ENCODE results near the gene METTL6.
"Not testable (repeated sequence)": the region's sequence is repeated elsewhere in the genome, so short reads cannot be mapped to it uniquely, and the experiment has no call there.

METTL6 gene

GRCh38 chr3:15388335-15388734 lies 39.0 kb downstream of the METTL6 start:
- not testable (repeated sequence) for H3K36me3 ChIP-seq (ENCODE audit: control insufficient read depth in 1 of 2, insufficient read depth in 2 of 2, low read length in 2 of 2); H3K9ac ChIP-seq (ENCODE audit: low read depth in 1 of 2, low read length in 2 of 2); H3K9me3 ChIP-seq (ENCODE audit: control insufficient read depth in 1 of 2, low read length in 2 of 2); H3K4me1 ChIP-seq (ENCODE audit: control insufficient read depth in 1 of 2, insufficient read depth in 2 of 2, low read length in 2 of 2); H3K27ac ChIP-seq (ENCODE audit: low read depth, low read length); H3K4me3 ChIP-seq (ENCODE audit: low read depth in 1 of 2, low read length in 2 of 2); H3K27me3 ChIP-seq (ENCODE audit: control insufficient read depth in 1 of 2, insufficient read depth in 2 of 2, low read length in 2 of 2)

GRCh38 chr3:15387735-15388134 lies 39.6 kb downstream of the METTL6 start:
- no peak overlapping the region for H3K27ac ChIP-seq (ENCODE audit: low read depth, low read length)
- H3K4me3 ChIP-seq (ENCODE audit: low read depth in 1 of 2, low read length in 2 of 2), result no peak overlapping the region
- H3K4me1 ChIP-seq (ENCODE audit: control insufficient read depth in 1 of 2, insufficient read depth in 2 of 2, low read length in 2 of 2), result peaks cover 4 to 8% of the 10 kb centered on the region in 2 donors
- H3K9me3 ChIP-seq (ENCODE audit: control insufficient read depth in 1 of 2, low read length in 2 of 2), result peaks cover 5 to 6% of the 10 kb centered on the region in 2 donors
- no peaks in the 10 kb centered on the region for H3K36me3 ChIP-seq (ENCODE audit: control insufficient read depth in 1 of 2, insufficient read depth in 2 of 2, low read length in 2 of 2)
- H3K27me3 ChIP-seq (ENCODE audit: control insufficient read depth in 1 of 2, insufficient read depth in 2 of 2, low read length in 2 of 2), result no peaks in the 10 kb centered on the region
- H3K9ac ChIP-seq (ENCODE audit: low read depth in 1 of 2, low read length in 2 of 2), result no peak overlapping the region

GRCh38 chr3:15387171-15387581 lies 40.2 kb downstream of the METTL6 start:
- H3K36me3 ChIP-seq (ENCODE audit: control insufficient read depth in 1 of 2, insufficient read depth in 2 of 2, low read length in 2 of 2), result no peaks in the 10 kb centered on the region
- H3K27ac ChIP-seq (ENCODE audit: low read depth, low read length), result no peak overlapping the region
- H3K9me3 ChIP-seq (ENCODE audit: control insufficient read depth in 1 of 2, low read length in 2 of 2), result peaks cover 5 to 6% of the 10 kb centered on the region in 2 donors
- H3K27me3 ChIP-seq (ENCODE audit: control insufficient read depth in 1 of 2, insufficient read depth in 2 of 2, low read length in 2 of 2), result no peaks in the 10 kb centered on the region
- H3K9ac ChIP-seq (ENCODE audit: low read depth in 1 of 2, low read length in 2 of 2), result no peak overlapping the region
- H3K4me1 ChIP-seq (ENCODE audit: control insufficient read depth in 1 of 2, insufficient read depth in 2 of 2, low read length in 2 of 2), result peaks cover 4 to 8% of the 10 kb centered on the region in 2 donors
- H3K4me3 ChIP-seq (ENCODE audit: low read depth in 1 of 2, low read length in 2 of 2), result no peak overlapping the region

- not testable (repeated sequence) for H3K36me3 ChIP-seq (ENCODE audit: control insufficient read depth in 1 of 2, insufficient read depth in 2 of 2, low read length in 2 of 2); H3K27me3 ChIP-seq (ENCODE audit: control insufficient read depth in 1 of 2, insufficient read depth in 2 of 2, low read length in 2 of 2); H3K27ac ChIP-seq (ENCODE audit: low read depth, low read length); H3K4me3 ChIP-seq (ENCODE audit: low read depth in 1 of 2, low read length in 2 of 2); H3K4me1 ChIP-seq (ENCODE audit: control insufficient read depth in 1 of 2, insufficient read depth in 2 of 2, low read length in 2 of 2); H3K9me3 ChIP-seq (ENCODE audit: control insufficient read depth in 1 of 2, low read length in 2 of 2); H3K9ac ChIP-seq (ENCODE audit: low read depth in 1 of 2, low read length in 2 of 2)
These were observed 40.7 kb downstream of the METTL6 start for GRCh38 chr3:15386654-15386955.

- Histone ChIP-seq H3K36me3 (ENCODE audit: control insufficient read depth in 1 of 2, insufficient read depth in 2 of 2, low read length in 2 of 2) (no peaks in the 10 kb centered on the region), H3K27ac (ENCODE audit: low read depth, low read length) (no peak overlapping the region), H3K9ac (ENCODE audit: low read depth in 1 of 2, low read length in 2 of 2) (no peak overlapping the region), H3K27me3 (ENCODE audit: control insufficient read depth in 1 of 2, insufficient read depth in 2 of 2, low read length in 2 of 2) (no peaks in the 10 kb centered on the region), H3K9me3 (ENCODE audit: control insufficient read depth in 1 of 2, low read length in 2 of 2) (peaks cover 5 to 6% of the 10 kb centered on the region in 2 donors), H3K4me1 (ENCODE audit: control insufficient read depth in 1 of 2, insufficient read depth in 2 of 2, low read length in 2 of 2) (peaks cover 7 to 8% of the 10 kb centered on the region in 2 donors), H3K4me3 (ENCODE audit: low read depth in 1 of 2, low read length in 2 of 2) (no peak overlapping the region)
These were observed 41.3 kb downstream of the METTL6 start for GRCh38 chr3:15385901-15386653.

GRCh38 chr3:15385238-15385695 lies 42.1 kb downstream of the METTL6 start:
- not testable (repeated sequence) for H3K27ac ChIP-seq (ENCODE audit: low read depth, low read length)

GRCh38 chr3:15384510-15385237 lies 42.7 kb downstream of the METTL6 start:
- Histone ChIP-seq H3K27ac (ENCODE audit: low read depth, low read length) (no peak overlapping the region), H3K27me3 (ENCODE audit: control insufficient read depth in 1 of 2, insufficient read depth in 2 of 2, low read length in 2 of 2) (no peaks in the 10 kb centered on the region), H3K4me3 (ENCODE audit: low read depth in 1 of 2, low read length in 2 of 2) (no peak overlapping the region), H3K9me3 (ENCODE audit: control insufficient read depth in 1 of 2, low read length in 2 of 2) (peaks cover 5 to 6% of the 10 kb centered on the region in 2 donors), H3K9ac (ENCODE audit: low read depth in 1 of 2, low read length in 2 of 2) (no peak overlapping the region), H3K4me1 (ENCODE audit: control insufficient read depth in 1 of 2, insufficient read depth in 2 of 2, low read length in 2 of 2) (peaks cover 8 to 9% of the 10 kb centered on the region in 2 donors), H3K36me3 (ENCODE audit: control insufficient read depth in 1 of 2, insufficient read depth in 2 of 2, low read length in 2 of 2) (no peaks in the 10 kb centered on the region)

More at GRCh38 chr3:15385238-15385695, 42.1 kb downstream of the METTL6 start:
- H3K27me3 ChIP-seq (ENCODE audit: control insufficient read depth in 1 of 2, insufficient read depth in 2 of 2, low read length in 2 of 2); H3K36me3 ChIP-seq (ENCODE audit: control insufficient read depth in 1 of 2, insufficient read depth in 2 of 2, low read length in 2 of 2); H3K4me3 ChIP-seq (ENCODE audit: low read depth in 1 of 2, low read length in 2 of 2); H3K4me1 ChIP-seq (ENCODE audit: control insufficient read depth in 1 of 2, insufficient read depth in 2 of 2, low read length in 2 of 2); H3K9ac ChIP-seq (ENCODE audit: low read depth in 1 of 2, low read length in 2 of 2); H3K9me3 ChIP-seq (ENCODE audit: control insufficient read depth in 1 of 2, low read length in 2 of 2): not testable (repeated sequence)

GRCh38 chr3:15382405-15382923 lies 44.9 kb downstream of the METTL6 start:
- Histone ChIP-seq H3K27ac (ENCODE audit: low read depth, low read length) (no peak overlapping the region), H3K4me3 (ENCODE audit: low read depth in 1 of 2, low read length in 2 of 2) (no peak overlapping the region), H3K27me3 (ENCODE audit: control insufficient read depth in 1 of 2, insufficient read depth in 2 of 2, low read length in 2 of 2) (no peaks in the 10 kb centered on the region), H3K9me3 (ENCODE audit: control insufficient read depth in 1 of 2, low read length in 2 of 2) (peaks cover 5 to 6% of the 10 kb centered on the region in 2 donors), H3K9ac (ENCODE audit: low read depth in 1 of 2, low read length in 2 of 2) (no peak overlapping the region), H3K36me3 (ENCODE audit: control insufficient read depth in 1 of 2, insufficient read depth in 2 of 2, low read length in 2 of 2) (no peaks in the 10 kb centered on the region), H3K4me1 (ENCODE audit: control insufficient read depth in 1 of 2, insufficient read depth in 2 of 2, low read length in 2 of 2) (peaks cover 8 to 13% of the 10 kb centered on the region in 2 donors)

GRCh38 chr3:15380980-15381890 lies 46.1 kb downstream of the METTL6 start:
- peaks cover under 1 to 4% of the 10 kb centered on the region in 2 donors for H3K9me3 ChIP-seq (ENCODE audit: control insufficient read depth in 1 of 2, low read length in 2 of 2)
- H3K9ac ChIP-seq (ENCODE audit: low read depth in 1 of 2, low read length in 2 of 2), result no peak overlapping the region
- no peaks in the 10 kb centered on the region for H3K36me3 ChIP-seq (ENCODE audit: control insufficient read depth in 1 of 2, insufficient read depth in 2 of 2, low read length in 2 of 2)
- H3K27ac ChIP-seq (ENCODE audit: low read depth, low read length), result no peak overlapping the region
- no peaks in the 10 kb centered on the region for H3K27me3 ChIP-seq (ENCODE audit: control insufficient read depth in 1 of 2, insufficient read depth in 2 of 2, low read length in 2 of 2)
- no peak overlapping the region for H3K4me3 ChIP-seq (ENCODE audit: low read depth in 1 of 2, low read length in 2 of 2)
- H3K4me1 ChIP-seq (ENCODE audit: control insufficient read depth in 1 of 2, insufficient read depth in 2 of 2, low read length in 2 of 2), result peaks cover 5 to 11% of the 10 kb centered on the region in 2 donors

Measured in duodenal mucosa (tissue), 2 donors.